Ectodermal cell (in vitro differentiated cells): ENCODE results near the gene PRRX2.

ENCODE experiments used
- H3K27ac ChIP-seq: 2 replicates; pipeline ENCODE4 v1.7.0; 2013; ENCODE audit warnings: mild to moderate bottlenecking, low read depth, low read length; ENCODE audit not compliant: insufficient read depth, poor library complexity, severe bottlenecking
- H3K27me3 ChIP-seq: 2 replicates; pipeline ENCODE4 v1.7.0; 2013; ENCODE audit warnings: mild to moderate bottlenecking, low read length; ENCODE audit not compliant: insufficient read depth, control insufficient read depth, poor library complexity, severe bottlenecking
- H3K36me3 ChIP-seq: one replicate; pipeline ENCODE4 v1.7.0; 2013; ENCODE audit warnings: low read length; ENCODE audit not compliant: control insufficient read depth, insufficient read depth
- H3K4me1 ChIP-seq: one replicate; pipeline ENCODE4 v1.7.0; 2013; ENCODE audit warnings: low read length; ENCODE audit not compliant: control insufficient read depth, insufficient read depth
- H3K4me3 ChIP-seq: 2 replicates; pipeline ENCODE4 v1.7.0; 2013; ENCODE audit warnings: low read depth, low read length, control low read depth; ENCODE audit not compliant: insufficient read depth
- H3K9me3 ChIP-seq: 2 replicates; pipeline ENCODE4 v1.7.0; 2013; ENCODE audit warnings: mild to moderate bottlenecking, low read length, moderate library complexity; ENCODE audit not compliant: control insufficient read depth
- WGBS, 2 experiments: methylation state at CpG; one replicate each; pipeline ENCODE4 v1.1.7; 2013; ENCODE audit warnings: missing lambda C conversion rate in 2 of 2; 5-methylcytosine and 5-hydroxymethylcytosine counted together

PRRX2 gene

DNA sequence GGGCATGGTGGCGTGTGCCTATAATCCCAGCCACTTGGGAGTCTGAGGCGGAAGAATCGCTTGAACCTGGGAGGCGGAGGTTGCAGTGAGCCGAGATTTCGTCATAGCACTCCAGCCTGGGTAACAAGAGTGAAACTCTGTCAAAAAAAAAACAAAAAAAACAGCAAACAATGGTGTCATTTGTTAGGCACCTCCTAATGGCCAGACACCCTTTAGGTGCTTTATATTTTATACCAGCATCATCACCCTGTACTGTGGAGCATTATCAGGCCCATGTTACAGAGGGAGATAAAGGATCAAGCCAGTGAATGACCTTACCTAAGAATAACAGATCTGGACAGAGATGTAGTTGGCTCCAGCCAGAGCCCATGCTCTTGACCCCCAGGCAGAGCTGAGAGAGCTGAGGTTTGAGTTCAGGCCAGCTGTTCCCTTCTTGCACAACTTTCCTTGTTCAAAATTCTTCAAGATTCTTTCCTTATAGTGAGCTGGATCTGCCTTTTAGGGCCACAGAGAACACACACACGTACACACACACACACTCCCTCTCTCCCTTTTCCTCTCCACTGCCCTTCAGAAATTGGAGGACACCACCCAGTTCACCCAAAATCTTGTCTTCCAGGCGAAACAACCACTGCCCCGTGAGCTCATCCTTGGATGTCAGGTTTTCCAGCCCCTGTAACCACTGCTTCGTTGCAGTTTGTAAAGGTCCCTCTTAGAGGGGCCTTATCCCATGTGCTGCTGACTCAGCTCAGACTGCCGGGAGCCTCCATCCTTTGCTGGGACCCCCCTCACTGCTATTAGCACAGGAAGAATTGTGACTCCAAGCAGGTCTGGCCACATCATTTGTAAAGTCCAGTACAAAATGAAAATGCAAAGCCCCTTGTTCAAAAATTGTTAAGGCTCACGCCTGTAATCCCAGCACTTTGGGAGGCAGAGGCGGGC, 97.8 kb downstream of the PRRX2 start:
- Histone ChIP-seq H3K4me3 (no peak overlapping the region), H3K27me3 (no peaks in the 10 kb centered on the region), H3K27ac (no peak overlapping the region), H3K9me3 (no peaks in the 10 kb centered on the region), H3K4me1 (peaks cover 12% of the 10 kb centered on the region), H3K36me3 (no peaks in the 10 kb centered on the region)
- WGBS, 2 experiments: 90 to 91% methylated on average over 13 of the region's 13 CpGs

DNA sequence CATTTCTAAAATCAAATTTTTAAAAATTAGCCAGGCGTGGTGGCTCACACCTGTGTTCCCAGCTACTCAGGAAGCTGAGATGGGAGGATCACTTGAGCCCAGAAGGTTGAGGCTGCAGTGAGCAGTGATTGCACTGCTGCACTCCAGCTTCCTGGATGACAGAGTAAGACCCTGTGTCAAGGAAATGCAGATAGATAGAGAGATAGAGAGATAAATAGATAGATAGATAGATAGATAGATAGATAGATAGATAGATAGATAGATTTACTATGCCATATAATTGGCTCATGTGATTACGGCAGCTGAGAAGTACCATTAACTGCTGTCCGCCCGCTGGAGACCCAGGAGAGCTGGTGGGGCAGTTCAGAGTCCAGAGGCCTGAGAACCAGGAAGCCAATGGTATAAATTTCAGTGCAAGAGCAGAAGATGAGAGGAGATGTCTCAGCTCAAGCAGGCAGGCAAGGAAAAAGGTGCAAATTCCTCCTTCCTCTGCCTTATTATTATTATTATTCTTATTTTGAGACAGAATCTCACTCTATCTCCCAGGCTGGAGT, 100.4 kb downstream of the PRRX2 start:
- 93 to 95% methylated on average over 4 of the region's 4 CpGs for WGBS, 2 experiments
- H3K4me3 ChIP-seq: no peak overlapping the region
- H3K9me3 ChIP-seq: no peaks in the 10 kb centered on the region
- no peaks in the 10 kb centered on the region for H3K36me3 ChIP-seq
- peaks cover 12% of the 10 kb centered on the region for H3K4me1 ChIP-seq
- H3K27ac ChIP-seq: no peak overlapping the region
- no peaks in the 10 kb centered on the region for H3K27me3 ChIP-seq

DNA sequence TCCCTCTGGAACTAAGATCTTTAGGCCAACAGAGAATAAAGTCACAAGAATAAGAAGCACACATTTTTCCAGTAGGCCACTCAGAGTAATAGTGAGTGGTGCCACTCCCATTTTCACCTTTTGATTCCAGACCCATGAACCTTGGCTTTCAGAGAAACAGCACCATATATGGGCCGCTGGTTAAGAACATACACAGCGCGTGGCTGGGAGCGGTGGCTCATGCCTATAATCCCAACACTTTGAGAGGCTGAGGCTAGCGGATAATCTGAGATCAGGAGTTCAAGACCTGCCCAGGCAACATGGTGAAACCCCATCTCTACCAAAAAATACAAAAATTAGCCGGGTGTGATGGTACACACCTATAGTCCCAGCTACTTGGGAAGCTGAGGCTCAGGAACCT, 103.0 kb downstream of the PRRX2 start:
- Histone ChIP-seq H3K4me3 (no peak overlapping the region), H3K27ac (no peak overlapping the region), H3K27me3 (no peaks in the 10 kb centered on the region), H3K4me1 (peaks cover under 1% of the 10 kb centered on the region), H3K36me3 (no peaks in the 10 kb centered on the region), H3K9me3 (no peaks in the 10 kb centered on the region)
- WGBS, 2 experiments: 86 to 94% methylated on average over 6 of the region's 6 CpGs

DNA sequence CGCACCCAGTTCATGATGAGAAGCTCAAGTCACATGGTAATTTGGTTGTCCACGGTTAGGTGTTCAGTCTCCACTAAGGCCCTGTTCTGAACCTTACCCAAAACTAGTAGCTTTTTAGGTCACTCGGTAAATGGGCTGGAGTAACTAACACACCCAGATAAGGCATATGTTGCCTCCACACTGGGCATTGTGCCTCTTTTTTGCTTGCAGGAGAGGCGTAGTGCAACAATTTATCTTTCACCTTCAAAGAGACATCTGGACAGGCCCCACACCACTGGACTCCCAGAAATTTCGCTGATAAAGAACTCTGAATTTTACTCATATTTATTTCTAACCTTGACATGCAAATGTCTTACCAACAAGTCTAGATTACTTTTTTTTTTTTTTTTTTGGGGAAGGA, 104.2 kb downstream of the PRRX2 start:
- H3K4me1 ChIP-seq: no peaks in the 10 kb centered on the region
- H3K27ac ChIP-seq: no peak overlapping the region
- no peaks in the 10 kb centered on the region for H3K27me3 ChIP-seq
- no peaks in the 10 kb centered on the region for H3K36me3 ChIP-seq
- 93% methylated on average over 5 of the region's 5 CpGs for WGBS, 2 experiments
- no peaks in the 10 kb centered on the region for H3K9me3 ChIP-seq
- H3K4me3 ChIP-seq: no peak overlapping the region

DNA sequence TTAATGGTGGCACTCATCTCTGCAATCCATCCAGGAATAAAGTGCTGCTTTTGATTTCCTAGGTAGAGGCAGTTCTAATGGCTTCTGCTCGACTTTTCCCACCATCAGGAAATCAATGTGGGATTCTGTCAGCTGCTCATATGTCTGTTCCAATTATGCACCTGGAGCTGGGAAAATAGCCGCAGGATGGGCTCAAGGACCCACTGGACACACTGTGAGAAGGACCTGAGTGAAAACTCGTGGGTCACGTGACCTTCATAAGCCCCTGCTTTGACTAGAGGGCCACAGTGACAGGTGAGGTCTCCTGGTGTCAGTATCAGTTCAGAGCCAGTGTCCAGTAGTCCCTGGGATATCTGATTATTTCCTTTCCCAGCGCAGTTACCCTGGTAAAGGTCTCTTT, 105.3 kb downstream of the PRRX2 start:
- Histone ChIP-seq H3K9me3 (no peaks in the 10 kb centered on the region), H3K4me3 (no peak overlapping the region), H3K27ac (no peak overlapping the region), H3K27me3 (no peaks in the 10 kb centered on the region), H3K36me3 (no peaks in the 10 kb centered on the region), H3K4me1 (no peaks in the 10 kb centered on the region)
- 90 to 95% methylated on average over 5 of the region's 5 CpGs for WGBS, 2 experiments
